HUES64 (cell line): ENCODE results near the gene USP35.
"Not testable (repeated sequence)": the region's sequence is repeated elsewhere in the genome, so short reads cannot be mapped to it uniquely, and the experiment has no call there.

Experiments
- H3K27ac ChIP-seq: 2 replicates; pipeline ENCODE4 v1.7.0; 2013; ENCODE audit warnings: low read depth, low read length, inconsistent platforms
- H3K27me3 ChIP-seq: 2 replicates; pipeline ENCODE4 v1.6.1; 2013; ENCODE audit warnings: mild to moderate bottlenecking, low read length; ENCODE audit not compliant: insufficient read depth
- H3K36me3 ChIP-seq: 2 replicates; pipeline ENCODE4 v1.6.1; 2013; ENCODE audit warnings: mild to moderate bottlenecking, low read length; ENCODE audit not compliant: insufficient read depth
- H3K4me1 ChIP-seq: 2 replicates; pipeline ENCODE4 v1.6.1; 2013; ENCODE audit warnings: mild to moderate bottlenecking, low read length, moderate library complexity; ENCODE audit not compliant: insufficient read depth
- H3K4me3 ChIP-seq: 2 replicates; pipeline ENCODE4 v1.5.1; 2013; ENCODE audit warnings: mild to moderate bottlenecking, low read length, moderate library complexity
- H3K9ac ChIP-seq: 2 replicates; pipeline ENCODE4 v1.6.1; 2013; ENCODE audit warnings: mild to moderate bottlenecking, low read depth, low read length
- H3K9me3 ChIP-seq: 2 replicates; pipeline ENCODE4 v1.6.1; 2013; ENCODE audit warnings: low read depth, low read length; ENCODE audit not compliant: insufficient read depth
- WGBS: fragments of 150-250, 120-280 bp; methylation state at CpG from one replicate; pipeline ENCODE4 v1.1.7; 2013; ENCODE audit warnings: missing lambda C conversion rate; 5-methylcytosine and 5-hydroxymethylcytosine counted together

Gene USP35

DNA sequence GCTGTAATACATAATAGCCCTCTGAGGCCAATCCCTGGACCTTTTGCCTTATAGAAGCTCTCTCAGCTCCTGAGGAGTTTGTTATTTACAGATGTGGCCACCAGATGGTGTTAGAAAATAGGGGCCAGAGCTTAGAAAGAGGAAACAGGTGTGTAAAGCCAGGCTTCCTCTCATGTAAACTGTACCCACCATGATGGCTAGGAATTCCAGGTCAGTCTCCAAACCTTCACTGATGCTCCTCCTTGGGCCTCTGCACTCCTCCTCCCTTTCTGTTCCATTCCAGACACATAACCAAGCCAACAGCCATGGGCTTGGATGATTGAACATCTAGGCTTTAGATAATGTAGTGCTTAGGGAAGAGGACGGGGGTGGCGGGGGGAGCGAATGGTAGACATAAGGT is 39.7 kb downstream of the USP35 start:
- Histone ChIP-seq H3K4me1 (no peaks in the 10 kb centered on the region), H3K36me3 (peaks cover 13% of the 10 kb centered on the region; the same call in 1 of the 2 replicates), H3K9me3 (no peaks in the 10 kb centered on the region), H3K27ac (no peak overlapping the region), H3K4me3 (no peak overlapping the region), H3K27me3 (no peaks in the 10 kb centered on the region), H3K9ac (no peak overlapping the region)
- 100% methylated on average over 3 of the region's 3 CpGs for WGBS

DNA sequence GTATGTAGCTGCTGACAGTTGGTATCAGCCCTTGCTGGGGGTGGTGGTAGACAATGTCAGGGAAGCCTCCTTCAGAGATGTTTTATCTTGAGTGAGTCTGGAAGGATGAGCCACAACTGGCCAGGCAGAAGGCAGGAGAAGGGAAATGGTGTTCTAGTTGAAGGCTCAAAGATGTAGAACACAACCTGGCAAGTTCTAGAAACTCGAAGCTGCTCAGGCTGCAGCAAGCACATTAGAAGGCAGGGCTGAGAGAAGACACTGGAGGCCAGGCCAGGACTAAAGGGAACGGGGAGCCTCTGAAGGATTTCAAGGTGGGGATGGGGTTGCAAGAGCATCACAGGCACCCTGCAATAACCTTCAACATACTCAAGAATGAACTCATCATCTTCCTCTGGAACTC is 40.4 kb downstream of the USP35 start:
- no peaks in the 10 kb centered on the region for H3K9me3 ChIP-seq
- WGBS, result 97% methylated on average over 2 of the region's 2 CpGs
- H3K4me1 ChIP-seq, result peaks cover under 1% of the 10 kb centered on the region; the same call in 1 of the 2 replicates
- H3K36me3 ChIP-seq, result peaks cover 13% of the 10 kb centered on the region; the same call in 1 of the 2 replicates
- no peak overlapping the region for H3K9ac ChIP-seq
- H3K27me3 ChIP-seq, result no peaks in the 10 kb centered on the region
- H3K4me3 ChIP-seq, result no peak overlapping the region
- H3K27ac ChIP-seq, result no peak overlapping the region

DNA sequence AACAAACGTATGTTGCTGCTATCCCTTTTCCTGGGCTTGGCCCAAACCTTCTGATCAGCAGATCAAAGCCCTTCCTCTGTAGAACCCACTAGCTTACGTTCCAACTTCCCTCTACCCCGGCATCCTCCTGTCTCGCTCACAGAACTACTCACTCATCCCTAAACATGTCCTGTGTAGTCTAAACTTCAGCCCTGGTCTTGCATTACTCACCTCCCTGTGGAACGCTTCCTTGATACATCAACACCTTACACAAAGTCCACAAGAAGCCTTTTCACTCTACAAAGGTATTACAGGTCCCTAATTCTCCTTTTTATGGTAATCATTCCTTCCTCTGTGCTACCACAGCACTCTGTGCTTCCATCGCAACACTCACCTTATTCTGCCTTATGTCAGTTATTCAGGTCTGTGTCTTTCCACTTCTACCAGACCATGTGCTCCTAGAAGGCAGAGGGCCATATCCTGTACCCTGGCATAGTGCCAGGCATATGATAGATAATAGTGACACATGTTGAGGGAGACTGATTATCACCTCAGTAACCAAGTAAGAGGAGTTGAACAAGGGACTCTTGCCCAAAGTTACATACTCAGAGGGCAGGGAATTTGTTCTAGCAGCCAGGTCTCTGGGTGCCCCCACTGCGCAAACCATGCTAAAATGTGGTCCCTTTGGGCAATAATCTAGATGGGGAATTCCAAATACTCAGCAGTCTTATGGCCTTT is 41.6 kb downstream of the USP35 start:
- peaks cover 3% of the 10 kb centered on the region; the same call in 1 of the 2 replicates for H3K4me1 ChIP-seq
- H3K9me3 ChIP-seq, result no peaks in the 10 kb centered on the region
- H3K9ac ChIP-seq, result no peak overlapping the region
- peaks cover 9% of the 10 kb centered on the region; the same call in 1 of the 2 replicates for H3K36me3 ChIP-seq
- H3K27ac ChIP-seq, result no peak overlapping the region
- H3K27me3 ChIP-seq, result no peaks in the 10 kb centered on the region
- 92% methylated on average over 7 of the region's 7 CpGs for WGBS
- H3K4me3 ChIP-seq, result no peak overlapping the region

DNA sequence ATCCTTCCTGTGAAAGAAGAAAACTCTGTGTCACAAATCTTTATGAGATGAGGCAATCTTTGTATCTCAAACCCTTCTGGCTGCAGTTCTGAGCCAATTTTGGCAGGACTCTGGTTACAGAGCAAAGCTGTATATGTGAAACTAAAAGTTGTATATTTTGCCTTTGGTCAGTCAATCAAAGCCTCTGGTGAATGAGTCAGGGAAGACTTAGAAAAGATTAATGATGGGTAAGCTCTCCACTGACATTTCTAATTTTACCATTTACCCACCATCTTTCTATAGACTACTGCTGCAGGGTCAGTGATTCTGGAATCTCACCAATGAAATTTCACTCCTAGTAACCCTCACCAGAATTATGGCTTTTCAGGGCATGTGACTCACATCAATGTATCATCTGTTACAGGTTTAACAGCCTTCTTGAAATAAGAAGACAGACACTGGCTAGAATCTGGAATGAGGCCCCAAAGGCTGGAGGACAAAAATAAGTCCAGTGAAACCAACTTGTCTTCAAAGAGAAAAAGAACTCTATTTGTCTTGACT is 43.3 kb downstream of the USP35 start:
- H3K27ac ChIP-seq, result no peak overlapping the region
- H3K4me3 ChIP-seq, result no peak overlapping the region
- H3K36me3 ChIP-seq, result no peaks in the 10 kb centered on the region
- H3K9me3 ChIP-seq, result no peaks in the 10 kb centered on the region
- H3K9ac ChIP-seq, result no peak overlapping the region
- H3K4me1 ChIP-seq, result peaks cover 3% of the 10 kb centered on the region; the same call in 1 of the 2 replicates
- H3K27me3 ChIP-seq, result no peaks in the 10 kb centered on the region

DNA sequence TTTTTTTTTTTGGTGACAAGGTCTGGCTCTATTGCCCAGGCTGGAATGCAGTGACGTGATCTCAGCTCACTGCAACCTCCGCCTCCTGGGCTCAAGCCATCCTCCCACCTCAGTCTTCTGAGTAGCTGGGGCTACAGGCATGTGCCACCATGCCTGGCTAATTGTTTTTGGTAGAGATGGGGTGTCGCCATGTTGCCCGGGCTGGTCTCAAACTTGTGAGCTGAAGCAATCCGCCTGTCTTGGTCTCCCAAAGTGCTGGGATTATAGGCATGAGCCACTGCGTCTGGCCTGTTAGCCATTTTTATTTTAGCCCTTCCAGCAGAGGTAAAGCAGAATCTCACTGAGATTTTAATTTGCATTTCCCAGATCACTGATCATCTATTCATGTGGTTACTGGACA is 44.3 kb downstream of the USP35 start:
- WGBS, result 92% methylated on average over 6 of the region's 6 CpGs
- H3K9me3 ChIP-seq, H3K4me1 ChIP-seq, H3K27ac ChIP-seq, H3K9ac ChIP-seq, H3K36me3 ChIP-seq, H3K27me3 ChIP-seq, H3K4me3 ChIP-seq: not testable (repeated sequence)

DNA sequence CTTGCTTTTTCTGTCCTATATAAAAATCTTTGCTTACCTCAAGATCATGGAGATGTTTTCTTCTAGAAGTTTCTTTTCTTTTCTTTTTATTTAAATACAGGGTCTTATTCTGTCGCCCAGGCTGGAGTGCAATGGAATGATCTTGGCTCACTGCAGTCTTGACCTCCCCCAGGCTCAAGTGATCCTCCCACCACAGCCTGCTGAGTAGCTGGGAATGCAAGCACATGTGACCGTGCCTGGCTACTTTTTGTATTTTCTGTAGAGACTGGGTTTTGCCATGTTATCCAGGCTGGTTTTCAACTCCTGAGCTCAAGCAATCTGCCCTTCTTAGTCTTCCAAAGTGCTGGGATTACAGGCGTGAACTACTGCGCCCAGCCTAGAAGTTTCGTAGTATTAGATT is 45.3 kb downstream of the USP35 start:
- Histone ChIP-seq H3K9me3 (no peaks in the 10 kb centered on the region), H3K27ac (no peak overlapping the region), H3K9ac (no peak overlapping the region), H3K4me1 (peaks cover 3% of the 10 kb centered on the region; the same call in 1 of the 2 replicates), H3K4me3 (no peak overlapping the region), H3K36me3 (no peaks in the 10 kb centered on the region), H3K27me3 (no peaks in the 10 kb centered on the region)
- 88% methylated on average over 4 of the region's 5 CpGs for WGBS

DNA sequence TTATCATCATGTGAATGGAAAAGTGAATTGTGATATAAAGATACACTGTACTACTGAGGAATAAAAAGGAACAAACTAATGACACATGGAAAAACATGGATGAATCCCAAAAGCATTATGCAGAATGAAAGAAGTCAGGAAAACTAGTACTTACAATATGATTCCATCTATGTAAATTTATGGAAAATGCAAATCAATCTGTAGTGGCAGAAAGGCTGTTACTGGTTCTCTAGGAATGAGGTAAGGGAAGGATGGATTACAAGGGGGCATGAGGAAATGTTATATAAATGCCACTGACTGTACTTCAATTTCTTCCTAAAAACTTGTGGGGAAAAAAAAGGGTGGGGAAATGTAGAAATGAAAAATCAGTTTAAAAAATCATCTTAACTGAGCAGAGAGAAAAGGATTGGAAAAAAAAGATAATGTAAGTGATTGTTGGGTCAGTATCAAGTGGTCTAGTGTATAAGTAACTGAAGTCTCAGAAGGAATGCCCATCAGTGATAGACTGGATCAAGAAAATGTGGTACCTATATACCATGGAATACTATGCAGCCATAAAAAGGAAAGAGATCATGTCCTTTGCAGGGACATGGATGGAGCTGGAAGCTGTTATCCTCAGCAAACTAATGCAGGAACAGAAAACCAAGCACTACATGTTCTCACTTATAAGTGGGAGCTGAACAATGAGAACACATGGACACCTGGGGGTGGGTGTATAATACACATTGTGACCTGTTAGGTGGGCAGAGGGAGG is 48.8 kb downstream of the USP35 start:
- no peaks in the 10 kb centered on the region for H3K36me3 ChIP-seq
- H3K4me1 ChIP-seq, result peaks cover 3% of the 10 kb centered on the region; the same call in 1 of the 2 replicates
- H3K9ac ChIP-seq, result no peak overlapping the region
- H3K27me3 ChIP-seq, result no peaks in the 10 kb centered on the region
- no peaks in the 10 kb centered on the region for H3K9me3 ChIP-seq
- H3K27ac ChIP-seq, result no peak overlapping the region
- H3K4me3 ChIP-seq, result no peak overlapping the region

DNA sequence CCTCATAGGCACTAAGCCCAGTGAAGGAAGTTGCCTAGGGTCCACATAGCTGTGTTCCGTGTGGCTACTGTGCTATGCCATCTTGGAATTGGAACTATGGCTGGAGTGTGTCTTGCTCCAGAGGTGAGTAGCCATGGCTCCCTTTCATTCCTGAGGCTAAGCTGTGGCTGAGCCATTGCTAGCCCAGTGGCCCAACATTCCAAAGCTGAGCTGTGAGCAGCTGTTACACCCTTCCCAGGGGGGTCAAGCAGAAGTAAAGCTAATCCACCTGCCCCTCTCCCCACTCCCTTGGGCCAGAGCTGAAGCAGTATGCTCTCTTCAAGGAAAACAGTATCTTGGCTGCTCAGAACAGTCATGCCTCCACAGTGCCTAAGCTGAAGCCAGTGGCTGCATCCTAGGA is 51.1 kb downstream of the USP35 start:
- Histone ChIP-seq H3K9ac (no peak overlapping the region), H3K27ac (no peak overlapping the region), H3K27me3 (no peaks in the 10 kb centered on the region), H3K4me1 (no peaks in the 10 kb centered on the region), H3K36me3 (no peaks in the 10 kb centered on the region), H3K9me3 (no peaks in the 10 kb centered on the region), H3K4me3 (no peak overlapping the region)
- 97% methylated on average over 1 of the region's 1 CpG for WGBS

DNA sequence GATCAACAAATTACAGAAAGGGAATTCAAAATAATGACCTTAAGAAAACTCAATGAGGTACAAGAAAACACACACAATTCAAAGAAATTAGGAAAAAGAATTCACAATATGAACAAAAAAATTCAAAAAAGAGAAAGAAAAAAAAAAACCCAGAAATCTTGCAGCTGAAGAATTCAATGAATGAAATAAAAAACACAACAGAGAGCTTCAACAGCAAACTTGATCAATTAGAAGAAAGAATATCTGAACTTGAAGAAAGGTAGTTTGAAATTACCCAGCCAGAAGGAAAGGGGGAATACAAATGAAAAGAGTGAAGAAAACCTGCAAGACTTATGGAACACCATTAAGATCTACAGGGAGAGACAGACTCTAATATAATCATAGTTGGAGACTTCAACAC is 52.8 kb downstream of the USP35 start:
- H3K9me3 ChIP-seq, result no peaks in the 10 kb centered on the region
- H3K36me3 ChIP-seq, result no peaks in the 10 kb centered on the region
- H3K9ac ChIP-seq, result no peak overlapping the region
- H3K27me3 ChIP-seq, result no peaks in the 10 kb centered on the region
- H3K4me3 ChIP-seq, result no peak overlapping the region
- no peaks in the 10 kb centered on the region for H3K4me1 ChIP-seq
- H3K27ac ChIP-seq, result no peak overlapping the region

DNA sequence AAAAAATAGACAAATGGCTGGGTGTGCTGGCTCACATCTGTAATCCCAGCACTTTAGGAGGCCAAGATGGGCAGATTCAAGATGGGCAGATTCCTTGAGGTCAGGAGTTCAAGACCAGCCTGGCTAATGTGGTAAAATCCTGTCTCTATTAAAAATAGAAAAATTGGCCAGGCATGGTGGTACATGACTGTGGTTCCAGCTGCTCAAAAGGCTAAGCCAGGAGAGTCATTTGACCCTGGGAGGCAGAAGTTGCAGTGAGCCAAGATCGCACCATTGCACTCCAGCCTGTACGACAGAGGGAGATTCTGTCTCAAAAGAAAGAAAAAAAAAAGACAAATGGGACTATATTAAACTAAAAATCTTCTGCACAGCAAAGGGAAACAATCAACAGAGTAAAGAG is 55.4 kb downstream of the USP35 start:
- H3K4me3 ChIP-seq, result no peak overlapping the region
- H3K27me3 ChIP-seq, result no peaks in the 10 kb centered on the region
- WGBS, result 95% methylated on average over 2 of the region's 2 CpGs
- no peak overlapping the region for H3K27ac ChIP-seq
- no peak overlapping the region for H3K9ac ChIP-seq
- H3K36me3 ChIP-seq, result peaks cover 11% of the 10 kb centered on the region
- no peaks in the 10 kb centered on the region for H3K9me3 ChIP-seq
- H3K4me1 ChIP-seq, result no peaks in the 10 kb centered on the region

DNA sequence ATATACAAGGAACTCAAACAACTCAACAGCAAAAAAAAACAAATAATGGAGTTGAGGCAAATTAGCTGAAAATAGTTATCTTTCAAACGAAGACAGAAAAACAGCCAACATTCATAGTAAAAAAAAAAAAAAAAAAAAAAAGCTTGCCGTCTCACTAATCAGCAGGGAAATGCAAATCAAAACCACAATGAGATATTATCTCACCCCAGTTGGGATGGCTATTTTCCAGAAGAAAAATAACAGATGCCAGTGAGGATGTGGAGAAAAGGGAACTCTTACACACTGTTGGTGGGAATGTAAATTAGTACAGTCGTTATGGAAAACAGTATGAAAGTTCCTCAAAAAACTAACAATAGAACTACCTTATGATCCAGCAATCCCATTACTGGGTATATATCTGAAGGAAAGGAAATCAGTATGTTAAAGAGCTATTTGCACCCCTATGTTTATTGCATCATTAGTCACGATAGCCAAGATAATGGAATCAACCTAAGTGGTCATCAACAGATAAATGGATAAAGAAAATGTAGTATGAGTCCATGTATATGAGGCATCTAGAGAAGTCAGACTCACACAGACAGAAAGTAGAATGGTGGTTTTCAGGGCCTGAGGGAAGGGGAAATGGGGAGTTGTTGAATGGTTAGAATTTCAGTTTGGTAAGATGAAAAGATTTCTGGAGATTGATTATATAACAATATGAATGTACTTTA is 56.0 kb downstream of the USP35 start:
- 90% methylated on average over 1 of the region's 4 CpGs for WGBS
- Histone ChIP-seq H3K4me1 (no peaks in the 10 kb centered on the region), H3K36me3 (peaks cover 18% of the 10 kb centered on the region), H3K27me3 (no peaks in the 10 kb centered on the region), H3K9ac (no peak overlapping the region), H3K9me3 (no peaks in the 10 kb centered on the region), H3K27ac (no peak overlapping the region), H3K4me3 (no peak overlapping the region)
